HG03571 (cell line): ENCODE data around the gene STXBP6.
"Not testable (repeated sequence)": the region's sequence is repeated elsewhere in the genome, so short reads cannot be mapped to it uniquely, and the experiment has no call there.

Source experiments
- ATAC-seq: cut with Tn5 transposase; IDR thresholded peaks from one replicate; pipeline ENCODE4 v1.9.1; 2021; ENCODE audit not compliant: unreplicated experiment

The STXBP6 gene

DNA sequence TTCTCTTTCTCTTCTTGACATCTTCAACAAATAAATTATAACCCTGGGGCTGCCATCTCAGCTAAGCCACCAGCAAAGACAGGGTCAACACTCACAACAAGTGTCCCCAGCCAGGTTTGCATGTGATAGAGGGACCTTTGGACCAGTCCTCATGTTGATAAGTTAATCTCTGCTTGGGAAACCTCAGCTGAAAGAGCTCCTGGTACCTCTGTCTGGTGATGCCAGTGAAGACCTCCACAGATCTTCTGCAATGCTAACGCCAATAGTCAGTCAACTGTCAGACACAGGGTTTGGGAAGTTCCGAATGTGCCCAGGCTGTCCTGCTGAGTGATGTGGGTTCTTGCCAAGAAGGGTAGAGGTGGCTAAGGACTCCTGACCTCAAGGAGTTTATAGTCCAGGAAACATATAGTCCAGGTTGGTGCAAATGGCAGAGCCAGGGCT lies 236.1 kb downstream of the STXBP6 start:
- no peak for ATAC-seq

DNA sequence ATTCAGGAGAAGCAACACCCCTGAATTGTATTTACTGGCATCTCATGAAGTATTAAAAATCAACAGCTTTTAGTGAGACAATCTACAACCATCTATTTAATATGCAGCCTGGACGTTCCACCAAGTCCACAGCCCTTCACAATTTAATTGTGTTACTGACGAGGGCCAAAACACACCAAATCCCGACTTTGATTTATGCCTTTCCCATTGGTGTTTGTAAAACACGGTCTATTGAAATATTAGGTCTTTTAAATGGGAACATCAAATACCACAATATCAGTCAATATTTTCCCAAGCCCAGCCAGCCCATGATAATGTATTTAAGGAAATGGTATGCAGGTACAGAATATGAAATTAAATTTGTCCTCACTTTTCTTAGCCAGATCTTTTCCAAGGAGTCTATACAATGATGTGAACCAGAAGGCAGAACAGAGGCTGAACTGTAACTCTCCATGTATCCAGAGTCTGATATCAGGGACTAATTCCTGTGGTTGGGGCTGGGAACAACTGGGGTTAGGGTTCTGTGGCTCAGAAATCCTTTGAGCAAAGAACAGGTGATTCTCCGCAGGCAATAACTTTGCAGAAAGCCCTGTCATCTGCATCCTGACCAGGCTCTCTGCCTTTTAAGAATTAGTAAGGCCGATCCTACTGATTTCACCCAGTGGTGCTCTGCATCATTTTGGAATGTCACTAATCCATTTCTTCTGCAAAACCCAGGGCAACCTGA lies 236.7 kb downstream of the STXBP6 start:
- no peak for ATAC-seq

DNA sequence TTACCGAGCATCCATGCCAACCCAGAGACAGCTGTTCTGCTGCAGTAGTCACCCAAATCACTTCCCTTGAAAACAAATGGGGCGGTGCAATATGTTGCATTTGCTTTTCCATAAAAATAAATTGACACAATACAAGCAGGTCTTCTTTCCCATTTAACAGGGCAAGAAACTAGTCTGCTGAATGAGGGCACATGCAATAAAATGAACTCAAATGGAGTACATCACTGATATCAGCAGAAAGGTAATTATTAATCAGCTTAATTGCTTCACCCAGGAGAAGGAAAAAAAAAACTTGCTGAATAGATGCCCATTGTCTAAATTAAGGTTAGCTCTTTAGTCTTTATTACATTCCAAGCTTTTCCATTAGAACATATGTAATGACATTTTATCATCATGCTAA lies 240.8 kb downstream of the STXBP6 start:
- no peak for ATAC-seq

DNA sequence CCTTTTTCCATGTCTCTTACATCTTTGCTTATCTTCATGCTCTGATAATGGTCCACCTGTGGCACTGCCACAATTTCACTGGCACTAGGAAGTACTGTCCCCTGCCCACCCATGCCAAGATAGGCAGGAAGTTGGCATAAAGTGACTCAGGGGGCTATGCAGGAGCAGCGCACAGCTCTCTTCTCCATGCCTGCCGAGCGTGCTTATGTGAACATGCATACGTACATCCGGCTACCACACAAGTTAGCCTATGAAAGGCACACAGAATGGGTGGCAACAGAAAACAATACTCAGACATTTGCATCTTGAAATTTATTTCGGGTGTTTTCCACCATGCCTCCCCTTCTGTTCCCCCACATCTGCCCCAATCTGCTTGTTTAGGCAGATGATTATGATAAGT lies 241.5 kb downstream of the STXBP6 start:
- ATAC-seq, result no peak

DNA sequence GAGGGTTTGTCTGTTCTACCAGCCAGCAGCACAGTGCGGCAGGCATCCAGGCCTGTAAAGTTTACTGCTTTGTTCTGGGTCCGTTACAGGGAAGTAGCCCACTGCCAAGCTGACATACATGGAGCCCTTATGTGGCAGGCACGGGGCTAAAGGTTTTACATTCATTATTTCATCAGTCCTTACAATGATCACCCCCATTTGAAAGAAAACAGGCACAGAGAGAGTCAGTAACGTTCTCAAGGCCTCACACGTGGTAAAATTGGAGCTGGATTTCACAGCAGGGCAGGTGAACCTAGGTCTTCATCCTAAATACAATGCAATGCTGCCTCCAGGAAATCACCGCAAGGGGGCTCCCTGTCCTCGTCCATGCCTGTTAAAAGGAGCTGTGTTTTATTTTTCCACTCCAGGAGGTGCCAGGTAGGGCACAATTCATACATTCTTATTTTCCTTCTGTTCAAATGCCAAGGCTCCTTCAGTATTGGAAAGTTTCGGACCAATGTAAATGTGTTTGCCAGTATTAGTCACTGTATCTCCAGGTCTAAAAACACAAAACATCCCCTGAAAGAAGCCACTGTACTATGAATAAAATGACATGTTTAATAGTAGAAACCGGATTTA lies 243.8 kb downstream of the STXBP6 start:
- ATAC-seq, result no peak

DNA sequence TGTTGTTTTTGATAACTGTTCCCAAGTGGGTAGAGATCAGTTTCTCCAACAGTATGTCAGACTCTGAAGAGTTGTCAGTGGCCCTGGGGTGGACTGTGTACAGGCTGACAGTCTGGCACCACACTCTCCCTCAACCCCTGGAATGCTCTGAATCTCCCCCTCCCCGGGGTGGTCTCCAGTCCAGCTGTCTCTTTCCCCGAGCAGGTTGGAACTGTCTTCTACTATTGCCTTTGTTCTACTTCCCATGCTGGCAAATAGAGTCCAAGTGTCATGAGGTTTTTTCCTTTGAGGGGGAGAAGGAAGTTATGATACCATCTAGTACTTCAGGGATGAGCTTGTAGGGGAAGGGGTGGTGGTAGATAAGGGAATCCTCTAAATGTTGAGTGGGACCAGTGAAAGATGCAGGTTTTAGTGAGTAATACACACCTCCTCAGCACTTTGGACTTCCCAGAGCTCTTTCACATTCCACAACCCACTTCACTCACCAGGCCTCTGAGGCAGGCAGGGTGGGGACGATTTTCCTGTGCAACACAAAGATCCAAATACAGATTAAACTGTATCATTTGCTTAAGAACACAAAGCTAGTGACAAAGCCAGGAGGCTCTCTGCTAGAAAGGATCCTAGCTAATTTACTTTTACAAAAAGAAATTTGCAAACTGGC lies 245.3 kb downstream of the STXBP6 start:
- ATAC-seq, result no peak

DNA sequence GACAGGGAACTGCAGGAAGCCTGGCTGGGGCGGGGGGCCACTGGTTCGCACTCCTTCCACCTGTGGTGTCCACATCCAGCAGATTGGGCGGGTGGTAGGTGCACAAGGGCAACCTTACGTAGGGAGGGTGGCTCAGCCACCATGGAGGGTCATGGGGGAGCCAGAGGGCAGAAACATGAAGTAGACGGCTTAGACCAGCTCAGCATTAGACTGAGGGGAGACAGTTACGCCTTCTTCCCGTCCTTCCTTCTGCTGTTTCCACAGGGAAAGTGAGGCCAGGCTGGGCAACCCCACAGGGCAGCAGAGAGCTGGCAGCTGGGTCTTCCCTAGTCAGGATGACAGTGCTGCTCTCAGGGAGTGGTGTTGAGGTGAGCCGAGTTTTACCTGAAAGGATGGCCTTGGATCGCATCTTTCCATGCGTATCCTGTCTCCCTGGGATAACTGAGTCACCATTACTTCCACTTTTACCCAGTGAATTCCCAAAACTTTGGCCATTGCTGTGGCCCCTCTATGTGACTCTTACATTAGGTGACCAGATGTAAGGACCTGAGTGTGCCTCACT lies 245.9 kb downstream of the STXBP6 start:
- ATAC-seq, result no peak

DNA sequence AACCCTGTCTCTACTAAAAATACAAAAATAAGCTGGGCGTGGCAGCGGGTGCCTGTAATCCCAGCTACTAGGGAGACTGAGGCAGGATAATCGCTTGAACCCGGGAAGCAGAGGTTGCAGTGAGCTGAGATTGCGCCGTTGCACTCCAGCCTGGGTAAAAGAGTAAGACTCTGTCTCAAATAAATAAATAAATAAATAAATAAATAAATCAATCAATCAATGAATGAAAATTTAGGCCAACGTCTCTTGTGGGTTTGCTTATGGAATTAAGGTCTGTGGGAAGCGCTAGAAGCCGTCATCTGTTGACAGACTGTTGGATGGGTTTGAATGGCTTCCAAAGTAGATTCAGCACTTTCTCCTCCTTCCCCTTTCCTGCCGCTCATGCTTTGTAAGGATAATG lies 246.5 kb downstream of the STXBP6 start:
- ATAC-seq, result not testable (repeated sequence)

DNA sequence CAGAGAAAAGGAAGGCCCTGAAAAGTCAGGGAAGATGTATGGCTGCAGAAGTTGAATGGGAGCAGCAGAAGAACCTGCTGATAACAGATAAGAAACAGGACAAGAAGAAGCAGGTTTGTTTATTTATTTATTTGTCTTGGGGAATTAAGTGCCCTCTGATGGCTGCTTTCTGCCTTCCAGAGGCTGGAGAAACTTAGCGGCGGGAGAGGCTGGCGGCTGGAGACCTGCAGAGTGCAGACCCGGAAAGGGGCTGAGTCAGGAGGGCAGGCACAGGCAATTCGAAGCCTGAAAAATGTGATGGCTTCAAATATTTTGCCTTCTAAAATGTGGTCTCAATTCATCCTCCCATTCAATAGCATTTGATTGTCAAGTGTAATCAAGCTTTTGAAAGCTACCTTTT lies 247.7 kb downstream of the STXBP6 start:
- ATAC-seq, result no peak

DNA sequence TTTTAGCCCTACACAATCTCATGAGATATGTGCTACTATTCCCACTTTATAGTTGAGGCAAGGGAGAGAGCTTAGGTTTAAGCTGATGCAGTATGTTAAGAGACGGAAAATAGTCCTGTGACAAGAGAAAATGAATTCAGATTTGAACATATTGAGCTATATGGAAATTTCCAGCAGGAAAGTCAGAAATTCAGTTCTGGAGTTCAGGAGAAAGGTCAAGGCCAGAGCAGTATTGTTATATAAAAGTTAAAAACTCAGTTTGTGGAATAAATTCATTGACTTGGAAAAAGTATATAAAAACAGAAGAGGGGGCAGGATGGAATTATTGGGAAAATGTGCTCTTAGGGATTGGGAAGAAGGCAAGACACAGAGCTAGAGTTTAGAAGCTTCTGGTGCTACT lies 248.9 kb downstream of the STXBP6 start:
- ATAC-seq, result no peak

DNA sequence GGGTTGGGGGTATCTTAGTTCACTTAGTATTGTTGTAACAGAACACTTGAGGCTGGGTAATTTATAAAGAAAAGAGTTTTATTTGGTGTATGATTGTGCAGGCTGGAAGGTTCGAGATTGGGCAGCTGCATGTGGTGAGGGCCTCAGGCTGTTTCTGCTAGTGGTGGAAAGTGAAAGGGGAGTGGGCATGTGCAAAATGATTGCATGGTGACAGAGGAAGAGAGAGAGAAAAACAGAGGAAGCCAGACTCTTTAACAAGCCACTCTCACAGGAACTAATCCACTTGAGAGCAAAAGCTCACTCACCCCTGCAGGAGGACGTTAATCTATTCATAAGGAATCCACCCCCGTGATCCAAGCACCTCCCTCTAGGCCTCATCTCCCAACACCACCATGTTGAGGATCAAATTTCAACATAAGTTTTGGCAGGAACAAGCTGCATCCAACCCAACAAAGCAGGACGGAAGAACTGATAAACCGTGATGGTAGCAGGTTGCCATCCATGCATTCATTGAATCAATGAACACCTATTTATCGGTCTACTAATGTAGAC lies 251.0 kb downstream of the STXBP6 start:
- no peak for ATAC-seq

DNA sequence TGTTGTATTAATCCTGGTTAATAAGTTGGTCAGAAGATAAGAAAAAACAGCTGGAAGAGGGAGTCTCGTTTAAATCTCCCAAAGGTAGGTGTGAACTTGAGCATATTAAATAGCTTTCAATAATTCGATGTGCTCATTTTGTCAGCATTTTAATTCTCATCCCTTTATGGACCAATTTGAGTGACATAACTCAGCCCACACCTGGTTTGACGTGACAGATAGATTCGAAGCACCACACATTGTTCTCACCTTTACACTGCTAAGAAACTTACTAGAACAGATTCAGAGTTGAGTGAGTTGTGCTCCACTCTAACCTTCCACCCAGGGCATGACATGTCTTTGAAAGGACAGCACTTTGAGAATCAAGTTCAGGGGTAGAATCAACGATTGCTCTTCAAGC lies 254.5 kb downstream of the STXBP6 start:
- no peak for ATAC-seq

DNA sequence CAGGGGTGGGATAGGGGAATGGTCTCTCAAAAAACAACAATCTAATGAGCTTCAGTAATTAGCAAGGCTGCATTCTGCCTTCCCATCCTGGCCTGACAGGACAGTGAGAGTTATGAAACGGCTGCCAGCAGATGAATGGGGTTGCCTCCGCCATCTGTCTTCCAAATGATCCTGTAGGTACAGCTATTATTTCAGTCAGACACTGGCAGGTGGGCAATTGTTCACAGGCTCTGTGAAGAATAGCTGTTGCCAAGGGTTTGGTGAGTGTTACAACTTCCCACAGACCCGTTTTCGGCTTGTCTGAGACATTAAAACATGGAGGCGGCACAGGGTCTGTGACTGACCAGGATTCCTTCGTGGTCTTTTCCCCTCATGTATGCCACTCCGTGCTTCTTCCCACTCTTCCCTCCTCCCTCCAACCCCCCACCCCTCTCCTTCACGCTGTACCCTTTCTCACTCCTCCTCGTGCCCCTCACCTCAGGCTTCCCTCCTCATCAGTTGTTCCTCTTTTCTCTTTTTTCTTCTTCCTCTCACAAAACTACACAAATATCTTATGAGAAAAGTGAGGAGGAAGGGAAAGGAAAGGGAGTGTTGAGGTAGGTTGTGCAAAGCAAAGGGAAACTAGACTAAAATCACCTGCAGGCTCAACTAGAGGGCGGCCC lies 255.2 kb downstream of the STXBP6 start:
- no peak for ATAC-seq

DNA sequence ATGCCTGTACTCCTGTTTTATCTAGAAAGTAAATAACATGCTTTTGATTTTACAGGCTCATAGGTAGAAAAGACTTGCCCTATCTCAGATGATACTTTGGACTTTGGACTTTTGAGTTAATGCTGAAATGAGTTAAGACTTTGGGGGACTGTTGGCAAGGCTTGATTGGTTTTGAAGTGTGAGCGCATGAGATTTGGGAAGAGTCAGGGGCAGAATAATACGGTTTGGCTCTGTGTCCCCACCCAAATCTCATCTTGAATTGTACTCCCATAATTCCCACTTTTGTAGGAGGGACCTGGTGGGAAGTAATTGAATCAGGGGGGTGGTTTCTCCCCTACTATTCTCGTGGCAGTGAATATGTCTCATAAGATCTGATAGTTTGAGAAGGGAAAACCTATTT lies 259.8 kb downstream of the STXBP6 start:
- no peak for ATAC-seq

DNA sequence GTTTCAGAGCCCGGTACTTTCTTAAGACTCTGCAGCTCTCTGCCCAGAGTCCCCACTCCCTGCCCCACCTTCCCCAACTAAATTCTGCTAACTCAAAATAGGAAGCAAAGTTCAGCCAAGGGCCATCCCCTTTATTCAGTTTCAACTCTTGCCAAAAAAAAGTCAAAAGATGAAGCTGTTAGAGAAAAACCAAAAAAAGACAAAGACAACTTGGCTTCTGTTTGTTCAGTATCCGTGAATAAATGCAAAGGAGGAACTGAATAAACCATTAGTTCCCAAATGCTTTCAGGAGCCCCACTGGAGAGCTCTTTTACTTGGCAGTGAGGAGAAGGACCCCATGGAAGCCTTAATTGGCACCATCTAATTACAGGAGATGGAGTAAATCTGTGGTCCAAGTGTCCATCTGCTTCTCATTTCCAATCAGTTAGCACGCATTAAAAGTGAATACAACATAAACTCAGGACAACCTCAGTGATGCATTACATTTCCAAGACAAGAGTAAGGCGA lies 260.5 kb downstream of the STXBP6 start:
- ATAC-seq, result no peak

DNA sequence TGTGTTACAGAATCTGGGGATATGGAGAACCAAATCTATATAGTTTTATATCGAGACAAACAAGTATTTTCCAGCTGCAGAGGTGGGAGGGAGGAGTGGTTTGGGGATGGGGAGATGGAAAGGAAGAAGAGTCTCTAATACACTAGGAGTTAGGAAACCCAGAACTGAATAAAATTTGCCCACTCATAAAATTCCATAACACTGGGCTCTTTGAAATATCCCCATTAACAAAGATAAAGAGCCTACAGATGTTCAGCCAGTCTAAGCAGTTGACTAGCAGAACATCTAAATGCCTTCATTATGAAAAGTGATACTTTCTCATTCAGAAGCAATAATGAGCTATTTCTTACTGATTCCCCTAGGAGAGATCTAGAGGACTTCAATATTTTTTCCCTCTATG lies 264.2 kb downstream of the STXBP6 start:
- ATAC-seq, result no peak

DNA sequence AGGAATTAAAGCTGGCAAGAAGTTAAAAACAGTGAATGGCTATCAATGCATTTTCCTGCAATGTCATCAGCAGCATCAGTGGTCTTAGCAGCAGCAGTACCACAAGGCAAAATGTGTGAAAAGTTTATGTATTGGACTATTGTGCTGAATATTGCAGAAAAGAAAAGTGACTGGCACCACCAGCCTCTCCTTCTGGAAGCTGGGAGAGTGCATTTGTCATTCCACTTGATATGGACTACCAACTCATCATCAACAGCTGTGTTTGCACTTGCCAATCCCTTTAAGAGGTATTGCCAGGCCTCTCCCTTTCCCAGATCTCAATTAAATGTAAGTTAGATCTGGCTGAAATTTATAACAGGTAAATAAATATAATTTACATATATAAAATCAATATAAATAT lies 265.0 kb downstream of the STXBP6 start:
- no peak for ATAC-seq

DNA sequence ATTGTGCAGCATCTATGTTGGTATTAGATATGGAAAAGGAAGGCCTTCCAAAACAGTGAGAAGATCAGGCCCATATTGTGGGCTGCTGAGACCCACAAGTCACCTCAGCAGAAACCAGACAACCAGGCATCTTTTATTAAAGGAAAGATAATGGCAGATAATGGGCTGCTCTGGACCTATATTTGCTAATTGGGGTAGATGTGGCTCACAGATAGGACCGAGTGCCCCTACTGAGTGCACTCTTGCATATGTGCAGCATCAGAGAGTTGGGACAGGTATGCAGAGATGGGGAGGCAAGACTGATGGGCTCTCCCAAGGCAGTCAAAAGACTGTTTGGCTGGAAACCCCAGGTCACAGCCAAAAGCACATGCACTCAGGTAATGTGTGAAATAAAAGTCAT lies 266.2 kb downstream of the STXBP6 start:
- ATAC-seq, result no peak

DNA sequence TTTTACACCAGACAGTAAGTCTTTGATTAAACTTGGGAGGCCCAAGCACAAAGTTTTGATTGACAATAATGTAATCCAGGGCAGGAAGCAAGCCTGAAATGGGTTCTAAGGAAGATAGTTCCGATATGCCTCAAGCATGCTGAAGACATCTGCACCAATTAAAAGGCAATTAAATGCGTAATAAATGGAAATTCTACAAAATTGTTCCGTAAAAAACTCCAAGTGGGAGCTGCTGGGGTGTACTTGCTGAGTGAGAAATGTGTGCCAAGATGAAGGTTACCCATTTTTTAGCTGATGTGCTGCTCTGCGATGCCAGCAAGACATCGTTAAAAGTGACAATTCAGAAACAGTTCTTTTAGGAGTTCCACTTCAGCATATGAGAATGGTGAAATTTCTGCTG lies 269.7 kb downstream of the STXBP6 start:
- ATAC-seq, result no peak

DNA sequence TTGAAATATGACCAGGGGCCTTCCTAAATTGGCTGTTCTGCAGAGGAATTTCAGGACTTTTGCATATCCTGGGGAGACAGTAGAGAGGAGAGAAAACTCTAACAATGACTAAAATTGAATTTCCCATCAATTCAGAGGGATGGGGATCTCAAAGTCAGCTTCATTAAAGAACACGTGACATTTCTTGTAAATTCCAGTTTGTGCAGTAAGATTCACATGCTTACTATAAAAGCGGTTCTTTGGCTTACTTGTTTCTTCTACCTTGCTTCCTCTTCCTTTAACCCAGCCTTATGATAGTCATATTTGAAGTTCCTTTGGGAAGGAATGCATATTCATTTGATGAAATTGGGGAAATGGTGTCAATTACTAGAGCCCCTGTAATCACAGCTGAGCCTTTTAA lies 272.3 kb downstream of the STXBP6 start:
- ATAC-seq, result no peak

DNA sequence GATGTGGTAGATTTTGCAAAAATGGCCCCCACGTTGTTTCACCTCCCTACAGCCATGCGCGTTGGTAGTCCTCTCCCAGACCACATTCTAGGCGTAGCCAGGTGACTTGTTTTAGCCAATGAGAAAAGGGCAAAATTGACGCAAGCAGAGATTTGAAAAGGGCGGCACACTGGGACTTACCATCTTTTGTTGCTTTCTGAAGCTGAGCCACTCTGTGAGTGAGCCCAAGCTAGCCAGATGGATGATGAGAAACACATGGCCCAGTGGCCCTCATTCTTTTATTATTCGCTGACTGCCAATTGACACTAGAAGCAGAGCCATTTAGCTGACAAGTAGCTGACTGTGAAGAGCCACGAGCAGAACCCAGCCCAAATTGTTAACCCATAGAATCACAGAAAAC lies 274.0 kb downstream of the STXBP6 start:
- ATAC-seq, result no peak
